Esophagus muscularis mucosa (tissue), 3 donors: Measurements from ENCODE around the gene DGKK.

Experiments
- POLR2AphosphoS5 ChIP-seq, 2 donors: sonication (generic); formaldehyde crosslinking; IDR thresholded peaks; one replicate each; pipeline ENCODE4 v1.6.1; 2017; ENCODE audit warnings: antibody characterized with exemption in 2 of 2
- TF ChIP-seq, protein P1 (sequence below), 3 experiments: fragments of 200-600 bp in 2 of 3; fragments of 450-650 bp in 1 of 3; sonication (generic) in 2 of 3; IDR thresholded peaks; one replicate each; pipeline ENCODE4 v1.5.1; 2017 to 2019; ENCODE audit warnings: antibody characterized with exemption in 3 of 3, mild to moderate bottlenecking in 2 of 3, moderate library complexity in 1 of 3

DNA sequence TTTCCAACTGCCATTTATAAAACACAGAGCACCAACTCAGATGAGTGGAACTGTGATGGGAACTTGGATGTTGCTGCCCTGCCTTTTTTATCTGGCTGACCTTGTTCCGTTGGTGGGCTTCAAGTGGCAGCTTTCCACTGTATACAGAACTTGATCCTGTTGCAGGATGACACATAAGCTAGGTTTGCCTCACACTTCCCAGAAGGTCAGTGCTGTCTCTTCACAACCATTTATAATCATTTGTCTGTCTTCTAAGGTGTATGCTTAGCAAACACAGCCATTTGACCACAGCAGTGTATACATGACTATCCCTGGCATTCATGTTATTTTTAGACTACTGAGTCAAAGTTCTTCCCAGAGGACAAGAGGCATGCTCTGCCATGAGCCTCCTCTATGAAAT is 20.3 kb downstream of the DGKK start:
- TF ChIP-seq, protein P1, sequence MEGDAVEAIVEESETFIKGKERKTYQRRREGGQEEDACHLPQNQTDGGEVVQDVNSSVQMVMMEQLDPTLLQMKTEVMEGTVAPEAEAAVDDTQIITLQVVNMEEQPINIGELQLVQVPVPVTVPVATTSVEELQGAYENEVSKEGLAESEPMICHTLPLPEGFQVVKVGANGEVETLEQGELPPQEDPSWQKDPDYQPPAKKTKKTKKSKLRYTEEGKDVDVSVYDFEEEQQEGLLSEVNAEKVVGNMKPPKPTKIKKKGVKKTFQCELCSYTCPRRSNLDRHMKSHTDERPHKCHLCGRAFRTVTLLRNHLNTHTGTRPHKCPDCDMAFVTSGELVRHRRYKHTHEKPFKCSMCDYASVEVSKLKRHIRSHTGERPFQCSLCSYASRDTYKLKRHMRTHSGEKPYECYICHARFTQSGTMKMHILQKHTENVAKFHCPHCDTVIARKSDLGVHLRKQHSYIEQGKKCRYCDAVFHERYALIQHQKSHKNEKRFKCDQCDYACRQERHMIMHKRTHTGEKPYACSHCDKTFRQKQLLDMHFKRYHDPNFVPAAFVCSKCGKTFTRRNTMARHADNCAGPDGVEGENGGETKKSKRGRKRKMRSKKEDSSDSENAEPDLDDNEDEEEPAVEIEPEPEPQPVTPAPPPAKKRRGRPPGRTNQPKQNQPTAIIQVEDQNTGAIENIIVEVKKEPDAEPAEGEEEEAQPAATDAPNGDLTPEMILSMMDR (IDR thresholded peaks at IDR 0.05): no peak
- TF ChIP-seq POLR2AphosphoS5 (IDR thresholded peaks at IDR 0.05): no peak
